HT1080 (cell line): Measurements from ENCODE around the gene MTG1. TPM values are rescaled to one million over a fixed set of nuclear protein-coding genes. Genes with fewer than 3 reads are reported as not detected.

ENCODE experiments used
- DNase-seq: peaks from one replicate; pipeline ENCODE4 v3.0.0-alpha.2; 2015; ENCODE audit warnings: low read depth
- polyA plus RNA-seq, 2 experiments: library from polyadenylated mRNA; depleted of rRNA; stranded (reverse); fragments of >200 nt; gene quantifications; 2 replicates each; pipeline ENCODE4 v1.2.3, GENCODE V29; 2015
- total RNA-seq: library from RNA; depleted of rRNA; stranded (reverse); fragments of >200 nt; shearing (Covaris generic); gene quantifications from 2 replicates; pipeline ENCODE4 v1.2.3, GENCODE V29; 2014; rRNA removed

The MTG1 gene
- total RNA-seq: 54.1 and 55.6 TPM in 2 replicates
- 33.9 and 38.9 TPM in 2 replicates for polyA plus RNA-seq (2015; cell fraction: cytosol; rRNA removed)
- polyA plus RNA-seq (2015; cell fraction: nucleus; rRNA removed): 94.2 and 105 TPM in 2 replicates

GRCh38 chr10:133394064-133394663 lies at the start of gene MTG1:
TSS of gene MTG1 (plus strand) at chr10:133394157. CDS start at chr10:133394221, 64 bp downstream.
- DNase-seq: peak; percentile 89

- no peak for DNase-seq
Measured at GRCh38 chr10:133344236-133344635, 49.7 kb upstream of the MTG1 start.

GRCh38 chr10:133346413-133346812 lies 47.5 kb upstream of the MTG1 start:
- DNase-seq: no peak

GRCh38 chr10:133347710-133348517 lies 46.0 kb upstream of the MTG1 start:
- DNase-seq: no peak

GRCh38 chr10:133349160-133349568 lies 44.8 kb upstream of the MTG1 start:
- DNase-seq: no peak

GRCh38 chr10:133349577-133350011 lies 44.4 kb upstream of the MTG1 start:
- DNase-seq: no peak

GRCh38 chr10:133350283-133350949 lies 43.5 kb upstream of the MTG1 start:
- no peak for DNase-seq

DNA sequence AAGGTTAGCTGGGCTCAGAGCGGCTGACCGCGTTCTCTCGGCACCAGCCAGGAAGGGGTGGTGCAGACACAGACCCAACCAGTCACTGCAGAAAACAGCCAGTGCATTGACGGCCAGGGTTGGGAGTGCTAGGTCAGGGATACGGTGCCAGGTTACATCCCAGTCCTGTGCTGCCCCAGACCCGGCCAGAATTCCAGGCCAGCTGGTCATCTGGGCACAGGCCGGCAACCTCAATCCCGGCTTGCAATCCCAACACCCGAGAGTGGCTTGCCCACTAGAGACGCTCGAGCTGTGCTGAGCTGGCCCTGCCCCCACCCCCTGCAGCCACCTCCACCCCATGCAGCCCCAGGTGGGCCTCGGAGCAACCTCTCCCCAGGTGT lies 43.0 kb upstream of the MTG1 start:
- DNase-seq: no peak

DNA sequence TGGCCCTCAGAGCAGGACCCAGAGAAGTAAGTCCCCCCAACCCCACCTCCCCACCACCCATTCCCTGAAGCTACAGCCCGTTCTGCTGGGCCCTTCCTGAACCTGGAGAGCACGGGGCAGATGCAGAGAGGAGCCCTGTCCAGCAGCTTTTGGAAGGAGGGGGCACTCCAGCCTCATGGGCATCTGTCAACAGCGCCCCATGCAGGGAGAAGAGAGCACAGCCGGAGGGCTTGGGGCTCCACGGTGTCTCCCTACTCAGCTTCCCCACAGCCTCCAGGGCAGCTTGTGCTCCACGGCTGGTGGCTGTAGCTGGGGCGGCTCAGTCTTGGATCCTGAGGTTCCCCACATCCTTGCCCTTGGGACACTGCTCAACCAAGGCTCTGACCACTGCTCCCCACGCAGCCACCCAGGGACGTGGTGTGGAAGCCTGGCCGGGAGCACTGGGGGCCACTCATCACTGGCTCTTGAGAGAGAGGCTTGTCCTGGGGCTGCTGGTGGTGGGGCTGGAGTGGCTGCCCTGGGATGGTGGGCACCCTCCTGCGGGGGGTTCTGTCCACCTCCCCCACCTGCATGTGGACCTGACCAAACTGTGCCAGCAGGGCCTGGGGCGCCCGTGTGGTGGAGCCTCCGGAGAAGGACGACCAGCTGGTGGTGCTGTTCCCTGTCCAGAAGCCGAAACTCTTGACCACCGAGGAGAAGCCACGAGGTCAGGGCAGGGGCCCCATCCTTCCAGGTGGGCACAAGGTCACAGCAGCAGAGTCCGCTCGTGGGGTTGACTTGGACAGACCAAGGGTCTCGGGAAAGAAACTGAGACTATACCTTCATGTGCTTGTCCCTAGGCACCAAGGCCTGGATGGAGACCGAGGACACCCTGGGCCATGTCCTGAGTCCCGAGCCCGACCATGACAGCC lies 42.3 kb upstream of the MTG1 start:
- DNase-seq: no peak

- DNase-seq: no peak
Measured at GRCh38 chr10:133353202-133353959, 40.6 kb upstream of the MTG1 start.

- DNase-seq: no peak
Measured at GRCh38 chr10:133353988-133354605, 39.9 kb upstream of the MTG1 start.

- DNase-seq: no peak
Measured at GRCh38 chr10:133354672-133355240, 39.2 kb upstream of the MTG1 start.

GRCh38 chr10:133355266-133355665 lies 38.7 kb upstream of the MTG1 start:
- DNase-seq: no peak

GRCh38 chr10:133355991-133356390 lies 38.0 kb upstream of the MTG1 start:
- no peak for DNase-seq

DNA sequence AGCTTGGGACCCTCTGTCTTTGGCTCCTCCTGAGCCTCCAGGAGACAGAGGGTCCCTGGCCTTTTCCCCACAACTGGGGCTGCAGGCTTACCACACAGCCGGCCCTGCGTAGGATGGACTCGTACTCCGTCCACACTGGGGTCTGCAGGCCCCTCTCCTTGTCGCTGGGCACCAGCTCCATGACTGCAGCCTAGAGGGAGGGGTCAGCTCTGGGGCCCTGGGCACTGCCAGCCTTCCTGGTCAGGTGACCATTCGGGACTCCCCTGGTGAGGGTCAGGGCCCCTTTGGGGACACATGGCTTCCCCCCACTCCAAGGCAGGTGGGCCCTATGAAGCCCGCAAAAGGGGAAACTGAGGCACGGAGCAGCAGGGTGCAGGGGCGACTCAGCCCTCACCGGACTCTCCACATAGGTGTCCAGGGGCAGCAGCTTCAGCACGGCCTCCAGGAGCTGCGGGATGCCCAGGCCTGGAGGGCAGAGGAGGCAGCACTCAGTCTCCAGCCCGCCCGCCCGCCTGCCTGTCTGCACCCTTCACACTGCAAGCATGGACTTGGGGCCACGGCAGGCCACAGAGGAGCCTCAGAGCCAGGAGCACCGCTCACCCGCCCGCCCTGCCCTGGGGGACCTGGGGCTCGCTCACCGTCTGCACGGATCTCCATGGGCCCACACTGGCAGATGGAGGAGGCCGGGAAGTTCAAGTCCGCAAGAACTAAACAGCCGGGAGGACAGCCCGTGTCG lies 37.2 kb upstream of the MTG1 start:
- DNase-seq: no peak

DNA sequence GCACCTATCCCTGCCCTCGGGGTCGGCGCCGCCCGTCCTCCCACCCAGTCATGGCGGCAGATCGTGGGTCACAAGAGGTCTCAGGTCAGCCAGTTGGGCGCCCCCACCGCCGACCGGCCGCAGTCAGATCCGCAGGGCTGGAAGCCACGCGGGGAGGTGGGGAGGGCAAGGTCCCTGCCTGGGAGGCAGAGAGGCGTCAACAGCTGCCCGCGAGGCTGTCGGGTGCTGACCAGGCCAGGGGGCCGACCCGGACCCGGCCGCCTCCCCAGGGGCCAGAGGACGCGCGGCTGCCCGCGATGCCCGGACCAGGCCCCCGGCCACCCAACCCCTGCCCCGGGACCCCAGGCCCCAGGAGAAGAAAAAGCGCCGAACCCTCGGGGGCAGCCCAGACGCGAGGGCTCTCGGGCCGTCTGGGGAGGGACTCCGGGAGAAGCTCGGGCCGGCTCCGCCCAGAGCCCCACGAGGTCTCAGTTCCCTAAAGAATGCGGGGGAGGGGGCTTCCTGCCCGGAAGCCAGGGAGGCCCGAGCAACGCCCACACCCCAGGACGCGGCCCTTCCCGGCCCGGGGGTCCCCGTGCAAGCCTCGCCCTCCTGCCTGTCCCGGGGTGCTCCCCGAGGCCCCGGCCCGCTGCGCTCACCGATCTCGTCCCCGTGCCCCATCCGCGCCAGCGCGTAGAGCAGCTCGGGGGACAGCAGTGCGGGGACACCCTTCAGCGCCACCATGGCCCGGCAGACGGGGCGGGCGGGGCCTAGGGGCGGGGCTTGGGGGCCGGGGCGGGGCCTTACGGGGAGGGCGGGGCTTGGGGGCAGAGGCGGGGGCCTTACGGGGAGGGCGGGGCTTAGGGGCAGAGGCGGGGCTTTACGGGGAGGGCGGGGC lies 36.4 kb upstream of the MTG1 start, which contains the start of gene FUOM:
FUOM (minus strand) TSS at position 735 of the 877 bp plus-strand sequence; CDS start at position 723, 12 bp downstream.
- peak; percentile 72 for DNase-seq

- DNase-seq: no peak
Measured at GRCh38 chr10:133358162-133358924, 35.6 kb upstream of the MTG1 start.
